ENCODE measurements around the gene WASHC3. TPM values are rescaled to one million over a fixed set of nuclear protein-coding genes. Genes with fewer than 3 reads are reported as not detected.
A peak's percentile ranks its signal among the peaks of the same experiment; 100 is the strongest.

The WASHC3 gene
- total and polyA plus RNA-seq, 8 donors = 48.7 to 222 (median 55.3) TPM; not detected in 1

DNA sequence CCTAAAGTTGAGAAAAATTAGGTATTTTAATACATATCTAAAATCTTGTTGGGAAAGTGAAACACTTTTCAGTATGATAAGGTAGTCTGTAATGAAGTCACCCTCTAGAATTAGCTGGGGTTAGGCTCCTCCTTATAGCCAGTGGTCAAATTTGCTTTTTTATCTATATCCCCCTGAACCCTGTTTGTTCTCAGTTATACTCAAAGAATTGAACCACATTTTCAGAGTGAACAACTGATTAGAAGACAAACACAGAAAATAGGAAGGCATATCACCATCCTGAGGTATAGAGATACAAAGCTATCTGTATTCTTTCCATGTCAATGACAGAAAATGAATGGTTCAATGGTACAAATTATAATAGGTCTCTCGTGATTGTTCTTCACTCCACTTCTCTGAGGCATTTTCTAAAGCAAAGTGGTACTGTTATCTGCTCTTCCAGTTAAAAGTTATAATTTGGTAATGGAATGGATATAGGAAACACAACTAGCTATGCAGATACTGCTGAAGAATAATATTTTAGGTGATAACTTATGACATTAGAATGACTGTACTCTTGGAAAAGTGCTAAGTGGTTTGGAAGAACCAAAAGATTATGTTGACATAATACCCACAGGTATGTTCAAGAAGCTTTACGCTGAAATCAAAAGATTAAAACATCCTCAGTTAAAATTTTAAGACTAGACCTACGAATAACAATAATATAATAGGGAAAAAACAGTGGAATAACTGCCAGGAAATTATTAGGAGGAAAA, 27.6 kb downstream of the WASHC3 start:
- no peak for DNase-seq
- Histone ChIP-seq H3K9me3 (no peaks in the 10 kb centered on the region), H3K36me3 (peaks cover 0 to 72% (median 69%) of the 10 kb centered on the region in 4 donors), H3K4me1 (peaks cover 0 to 6% (median under 1%) of the 10 kb centered on the region in 4 donors), H3K27ac (no peak overlapping the region), H3K27me3 (no peaks in the 10 kb centered on the region), H3K4me3 (no peak overlapping the region)
- WGBS, 5 donors = 48 to 59% (median 51%) methylated on average over 3 of the region's 3 CpGs
- intact Hi-C loops (cut with DNase I; ENCODE audit: low total_unique reads) = no loop called here
- TF ChIP-seq POLR2A (IDR thresholded peaks at IDR 0.05) (no peak), EP300 (IDR thresholded peaks at IDR 0.05) (no peak), POLR2AphosphoS5 (IDR thresholded peaks at IDR 0.05) (no peak)
- TF ChIP-seq, protein P1, sequence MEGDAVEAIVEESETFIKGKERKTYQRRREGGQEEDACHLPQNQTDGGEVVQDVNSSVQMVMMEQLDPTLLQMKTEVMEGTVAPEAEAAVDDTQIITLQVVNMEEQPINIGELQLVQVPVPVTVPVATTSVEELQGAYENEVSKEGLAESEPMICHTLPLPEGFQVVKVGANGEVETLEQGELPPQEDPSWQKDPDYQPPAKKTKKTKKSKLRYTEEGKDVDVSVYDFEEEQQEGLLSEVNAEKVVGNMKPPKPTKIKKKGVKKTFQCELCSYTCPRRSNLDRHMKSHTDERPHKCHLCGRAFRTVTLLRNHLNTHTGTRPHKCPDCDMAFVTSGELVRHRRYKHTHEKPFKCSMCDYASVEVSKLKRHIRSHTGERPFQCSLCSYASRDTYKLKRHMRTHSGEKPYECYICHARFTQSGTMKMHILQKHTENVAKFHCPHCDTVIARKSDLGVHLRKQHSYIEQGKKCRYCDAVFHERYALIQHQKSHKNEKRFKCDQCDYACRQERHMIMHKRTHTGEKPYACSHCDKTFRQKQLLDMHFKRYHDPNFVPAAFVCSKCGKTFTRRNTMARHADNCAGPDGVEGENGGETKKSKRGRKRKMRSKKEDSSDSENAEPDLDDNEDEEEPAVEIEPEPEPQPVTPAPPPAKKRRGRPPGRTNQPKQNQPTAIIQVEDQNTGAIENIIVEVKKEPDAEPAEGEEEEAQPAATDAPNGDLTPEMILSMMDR (IDR thresholded peaks at IDR 0.05) = no peak

DNA sequence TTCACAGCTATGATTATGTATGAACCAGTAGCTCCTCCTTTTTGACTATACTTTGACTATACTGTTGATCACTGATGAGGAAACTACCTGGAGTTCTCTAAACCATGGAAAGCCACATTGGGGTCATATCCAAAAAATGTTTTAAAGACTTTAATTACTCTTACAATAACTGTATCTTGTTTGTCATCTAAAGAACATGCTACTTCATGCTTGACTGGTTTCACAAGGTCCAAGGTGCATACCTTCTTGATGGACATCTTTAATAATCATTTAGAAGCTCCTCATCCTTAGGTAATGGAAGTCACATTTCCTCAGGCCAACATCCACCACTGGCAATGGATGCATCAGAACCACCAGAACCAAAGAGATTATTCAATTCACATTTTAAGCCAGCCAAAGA, 29.9 kb downstream of the WASHC3 start:
- DNase-seq = no peak
- Histone ChIP-seq H3K4me3 (no peak overlapping the region), H3K27me3 (no peaks in the 10 kb centered on the region), H3K27ac (no peak overlapping the region), H3K9me3 (no peaks in the 10 kb centered on the region), H3K4me1 (peaks cover 0 to 8% (median 7%) of the 10 kb centered on the region in 4 donors), H3K36me3 (peaks cover 0 to 49% (median 47%) of the 10 kb centered on the region in 4 donors)
- intact Hi-C loops (cut with DNase I; ENCODE audit: low total_unique reads) = no loop called here
- no peak for TF ChIP-seq POLR2AphosphoS5 (IDR thresholded peaks at IDR 0.05)
- no peak for TF ChIP-seq EP300 (IDR thresholded peaks at IDR 0.05)
- TF ChIP-seq, protein P1 (IDR thresholded peaks at IDR 0.05) = no peak
- TF ChIP-seq POLR2A (IDR thresholded peaks at IDR 0.05) = no peak

DNA sequence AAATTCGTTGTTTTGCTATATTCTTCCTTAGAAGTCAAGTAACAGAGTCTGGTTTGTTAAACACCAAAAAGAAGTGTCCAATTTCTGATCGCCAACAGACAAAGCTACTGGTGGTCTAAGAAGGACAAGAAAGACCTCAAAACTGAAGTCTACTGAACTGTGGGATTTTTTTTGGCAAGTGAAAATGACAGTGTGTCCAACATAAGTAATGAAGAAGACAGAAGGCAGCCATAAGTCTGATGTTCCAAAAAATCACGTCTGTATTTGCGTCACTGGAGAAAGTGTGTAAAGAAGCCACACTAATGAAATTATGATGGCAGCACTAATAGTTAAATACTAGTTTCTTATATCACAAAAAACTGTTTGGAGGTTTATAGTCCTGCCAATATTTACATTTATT, 32.6 kb downstream of the WASHC3 start:
- Histone ChIP-seq H3K4me1 (peaks cover 0 to 17% (median 11%) of the 10 kb centered on the region in 4 donors), H3K9me3 (no peaks in the 10 kb centered on the region), H3K4me3 (no peak overlapping the region), H3K27ac (peak overlapping the region in 1 of 5 donors; percentile 2), H3K27me3 (no peaks in the 10 kb centered on the region), H3K36me3 (peaks cover 0 to 34% (median 29%) of the 10 kb centered on the region in 4 donors)
- TF ChIP-seq POLR2A (IDR thresholded peaks at IDR 0.05) (no peak), POLR2AphosphoS5 (IDR thresholded peaks at IDR 0.05) (no peak), EP300 (IDR thresholded peaks at IDR 0.05) (no peak)
- TF ChIP-seq, protein P1 (IDR thresholded peaks at IDR 0.05) = no peak
- 64 to 77% (median 77%) methylated on average over 4 of the region's 4 CpGs for WGBS, 5 donors
- intact Hi-C loops (cut with DNase I; ENCODE audit: low total_unique reads) = no loop called here
- peak in 1 of 2 donors; percentile 17 for DNase-seq

DNA sequence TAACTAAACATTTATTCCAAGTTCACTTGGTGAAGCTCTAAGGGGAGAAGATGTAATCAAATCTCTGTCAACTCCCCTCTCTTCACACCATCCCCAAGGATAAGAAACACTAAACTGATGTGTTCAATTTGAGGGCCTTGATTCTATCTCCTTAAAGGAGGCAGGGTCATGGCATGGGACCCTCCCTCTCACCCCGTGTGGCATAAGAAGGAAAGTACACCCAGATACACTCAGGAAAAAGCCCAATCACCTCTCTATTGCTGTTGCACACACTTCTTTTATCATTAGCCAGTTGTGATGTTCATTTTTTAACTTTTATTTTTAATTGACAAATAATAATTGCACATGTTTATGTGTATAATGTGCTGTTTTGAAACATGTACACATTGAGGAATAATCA, 35.1 kb downstream of the WASHC3 start:
- intact Hi-C loops (cut with DNase I; ENCODE audit: low total_unique reads) = no loop called here
- TF ChIP-seq, protein P1 (IDR thresholded peaks at IDR 0.05) = no peak
- TF ChIP-seq POLR2AphosphoS5 (IDR thresholded peaks at IDR 0.05) = no peak
- peaks cover 6 to 31% (median 19%) of the 10 kb centered on the region in 4 donors for H3K36me3 ChIP-seq
- H3K4me3 ChIP-seq = no peak overlapping the region
- WGBS, 5 donors = 38 to 68% (median 53%) methylated on average over 1 of the region's 1 CpG
- H3K9me3 ChIP-seq = no peaks in the 10 kb centered on the region
- H3K4me1 ChIP-seq = peaks cover 0 to 28% (median 16%) of the 10 kb centered on the region in 4 donors
- no peak for DNase-seq
- no peaks in the 10 kb centered on the region for H3K27me3 ChIP-seq
- H3K27ac ChIP-seq = no peak overlapping the region

Measured in stomach (tissue), 9 donors.